HG02571 (cell line): ENCODE measurements around the gene ZCCHC24.

ENCODE experiments used
- ATAC-seq: cut with Tn5 transposase; IDR thresholded peaks from one replicate; pipeline ENCODE4 v1.9.1; 2021; ENCODE audit warnings: mild to moderate bottlenecking, moderate library complexity; ENCODE audit not compliant: unreplicated experiment

Gene ZCCHC24

DNA sequence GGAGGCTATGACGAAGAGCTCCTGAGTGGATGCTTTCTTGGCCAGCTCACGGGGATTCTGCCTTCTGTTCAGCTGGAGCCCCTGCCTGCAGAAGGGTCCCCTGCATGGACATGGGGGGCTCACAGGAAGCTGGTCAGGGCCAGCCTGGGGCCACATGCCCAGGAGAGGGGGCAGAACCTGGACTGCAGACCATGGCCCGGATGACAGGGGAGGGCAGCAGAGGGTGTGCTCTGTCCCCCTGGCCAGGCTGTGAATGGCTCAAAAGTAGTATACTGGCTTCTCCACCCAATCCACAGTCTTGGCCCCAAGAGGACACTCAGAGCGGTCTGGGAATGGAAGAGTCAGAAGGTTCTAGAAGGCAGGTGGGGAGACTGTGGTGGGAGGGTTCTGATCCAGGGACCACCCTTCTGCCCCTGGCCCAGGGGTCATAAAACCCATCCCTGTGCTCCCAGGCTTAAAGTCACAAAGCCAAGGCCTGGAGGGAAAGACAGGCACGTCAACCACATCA, 57.9 kb downstream of the ZCCHC24 start:
- no peak for ATAC-seq

DNA sequence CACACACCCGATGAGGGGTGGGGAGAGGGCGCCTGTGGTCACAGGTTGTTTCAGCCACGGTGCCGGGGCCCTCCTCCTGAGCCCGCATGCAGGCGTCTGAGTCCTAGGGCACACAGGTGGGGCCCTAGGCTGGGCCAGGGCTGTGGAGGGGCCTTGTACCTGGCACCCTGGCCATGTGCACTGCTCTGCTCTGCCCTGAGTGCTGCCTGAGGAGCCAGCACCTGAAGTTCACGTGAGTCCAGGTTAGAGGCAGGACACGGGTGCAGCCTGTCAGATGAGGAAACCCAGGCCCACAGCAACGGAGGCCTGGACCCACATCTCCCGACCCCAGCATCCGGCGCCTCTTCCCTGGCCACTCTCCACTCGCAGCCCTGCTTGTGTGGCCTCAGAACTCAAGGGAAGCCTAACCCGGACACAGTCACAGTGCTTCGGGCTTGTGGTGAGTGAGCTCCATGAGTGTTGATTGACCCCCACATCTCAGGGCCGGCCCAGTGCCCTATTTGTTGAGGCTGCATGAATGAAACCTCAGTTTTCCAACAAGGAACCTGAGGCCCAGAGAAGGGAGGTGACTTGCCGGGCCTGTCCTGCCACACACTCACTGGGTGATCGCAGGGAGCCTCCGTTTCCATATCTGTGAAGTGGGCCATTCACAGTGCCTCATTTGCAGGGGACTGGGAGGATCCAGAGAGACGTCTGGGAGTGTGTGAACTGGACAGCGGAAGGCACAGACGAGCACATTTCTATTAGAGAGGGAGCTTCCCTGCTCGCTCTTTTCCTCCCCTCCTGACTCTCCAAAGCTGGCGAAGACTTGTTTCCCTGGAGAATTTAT, 58.6 kb downstream of the ZCCHC24 start:
- ATAC-seq, result no peak

GRCh38 chr10:79385804-79386531, 59.5 kb downstream of the ZCCHC24 start:
- no peak for ATAC-seq

DNA sequence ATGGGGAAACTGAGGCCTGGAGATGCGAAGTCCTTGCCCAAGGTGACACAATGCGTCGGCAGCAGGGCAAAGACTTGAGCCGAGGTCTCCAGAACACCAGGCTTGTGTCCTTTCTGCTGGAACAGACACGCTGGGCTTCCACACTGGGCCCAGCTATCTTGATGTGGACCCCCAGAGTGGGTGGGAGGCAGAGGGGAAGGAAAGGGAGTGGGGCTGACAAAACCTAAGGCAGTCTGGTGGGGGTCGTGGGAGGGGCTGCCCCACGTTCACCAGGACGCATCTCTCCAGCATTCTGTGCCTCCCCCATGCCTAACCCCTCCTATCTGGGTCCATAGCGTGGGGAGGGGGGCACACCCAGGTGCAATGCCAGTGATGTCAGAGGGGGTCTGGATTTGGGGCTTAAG, 60.0 kb downstream of the ZCCHC24 start:
- ATAC-seq, result no peak

DNA sequence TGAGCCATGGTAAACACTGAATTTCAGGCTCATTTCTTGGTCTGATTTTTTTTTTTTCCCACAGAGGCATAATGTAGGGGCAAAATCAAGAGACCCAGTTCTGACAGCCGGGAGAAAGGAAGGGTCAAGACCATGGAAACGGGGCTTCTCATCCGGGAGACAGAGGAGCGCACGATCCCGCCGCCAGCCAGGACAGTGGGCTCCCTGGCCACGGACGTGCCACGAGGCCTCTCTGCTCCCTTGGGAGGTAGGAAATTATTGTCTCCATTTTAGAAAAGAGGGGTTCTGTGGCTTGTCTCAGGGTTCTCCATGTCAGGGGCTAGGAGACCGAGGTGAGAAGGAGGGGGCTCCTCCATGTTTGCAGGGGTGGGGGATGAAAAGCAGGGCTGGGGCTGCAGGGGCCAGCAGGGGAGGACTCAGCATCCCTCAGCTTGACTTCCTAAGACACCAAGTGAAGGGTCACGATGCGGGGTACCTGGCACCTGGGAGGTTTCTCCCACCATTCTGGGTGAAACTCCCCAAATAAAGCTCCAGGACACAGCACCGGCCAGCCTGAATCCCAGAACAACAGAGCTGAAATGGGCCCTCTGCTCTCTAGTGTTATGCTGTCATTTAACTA, 60.5 kb downstream of the ZCCHC24 start:
- no peak for ATAC-seq

DNA sequence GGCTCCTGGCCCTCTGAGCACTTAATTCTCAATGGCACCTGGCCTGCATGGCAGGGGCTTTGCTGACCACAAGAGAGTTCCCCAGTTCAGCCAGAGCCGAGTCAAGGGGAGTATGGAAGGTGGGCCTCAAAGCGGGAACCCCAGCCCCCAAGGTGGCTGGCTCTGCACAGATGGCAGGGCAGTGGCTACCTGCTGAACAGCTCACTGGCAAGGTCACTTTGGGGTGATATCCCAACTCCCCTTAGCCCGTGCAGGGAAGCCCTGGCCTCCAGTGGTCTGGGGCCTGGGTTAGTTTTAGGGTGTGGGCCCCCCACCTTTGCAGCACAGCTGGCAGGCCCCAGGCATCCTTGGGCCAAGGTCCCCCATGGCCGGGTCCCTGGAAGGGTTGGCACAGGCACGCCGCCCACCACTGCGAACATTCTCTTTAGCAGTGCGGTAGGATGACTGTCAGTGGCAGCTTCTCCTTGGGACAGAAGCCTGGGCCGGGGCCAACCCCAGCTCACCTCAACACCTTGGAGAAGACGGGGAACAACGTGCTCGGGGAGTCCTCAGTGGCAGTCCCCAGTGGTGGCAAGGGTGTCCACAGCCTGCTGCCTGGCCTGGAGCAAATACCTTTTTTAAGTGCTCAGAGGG, 61.3 kb downstream of the ZCCHC24 start:
- ATAC-seq, result no peak

GRCh38 chr10:79382491-79382941, 62.9 kb downstream of the ZCCHC24 start:
- no peak for ATAC-seq

DNA sequence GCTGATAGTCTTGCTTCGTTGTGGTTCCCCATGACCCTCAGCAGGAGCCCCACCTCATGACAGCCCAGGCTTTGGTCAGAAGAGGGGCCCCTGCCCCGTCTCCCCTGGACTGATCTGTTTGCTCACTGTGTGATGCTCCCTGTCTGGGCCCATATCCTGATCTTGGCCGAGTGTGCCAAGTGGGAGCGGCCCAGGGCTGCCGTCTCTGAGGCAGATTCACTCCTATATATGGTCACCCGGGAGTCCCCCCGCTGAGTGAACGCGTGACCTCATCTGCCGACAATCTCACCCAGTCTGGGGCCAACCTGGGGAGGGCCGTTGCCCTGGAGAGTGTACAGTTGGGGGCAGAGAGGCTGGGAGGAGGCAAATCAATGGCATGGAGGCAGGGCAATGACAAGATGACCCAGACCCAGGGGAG, 63.6 kb downstream of the ZCCHC24 start:
- no peak for ATAC-seq

GRCh38 chr10:79380946-79381721, 64.3 kb downstream of the ZCCHC24 start:
- ATAC-seq, result no peak

DNA sequence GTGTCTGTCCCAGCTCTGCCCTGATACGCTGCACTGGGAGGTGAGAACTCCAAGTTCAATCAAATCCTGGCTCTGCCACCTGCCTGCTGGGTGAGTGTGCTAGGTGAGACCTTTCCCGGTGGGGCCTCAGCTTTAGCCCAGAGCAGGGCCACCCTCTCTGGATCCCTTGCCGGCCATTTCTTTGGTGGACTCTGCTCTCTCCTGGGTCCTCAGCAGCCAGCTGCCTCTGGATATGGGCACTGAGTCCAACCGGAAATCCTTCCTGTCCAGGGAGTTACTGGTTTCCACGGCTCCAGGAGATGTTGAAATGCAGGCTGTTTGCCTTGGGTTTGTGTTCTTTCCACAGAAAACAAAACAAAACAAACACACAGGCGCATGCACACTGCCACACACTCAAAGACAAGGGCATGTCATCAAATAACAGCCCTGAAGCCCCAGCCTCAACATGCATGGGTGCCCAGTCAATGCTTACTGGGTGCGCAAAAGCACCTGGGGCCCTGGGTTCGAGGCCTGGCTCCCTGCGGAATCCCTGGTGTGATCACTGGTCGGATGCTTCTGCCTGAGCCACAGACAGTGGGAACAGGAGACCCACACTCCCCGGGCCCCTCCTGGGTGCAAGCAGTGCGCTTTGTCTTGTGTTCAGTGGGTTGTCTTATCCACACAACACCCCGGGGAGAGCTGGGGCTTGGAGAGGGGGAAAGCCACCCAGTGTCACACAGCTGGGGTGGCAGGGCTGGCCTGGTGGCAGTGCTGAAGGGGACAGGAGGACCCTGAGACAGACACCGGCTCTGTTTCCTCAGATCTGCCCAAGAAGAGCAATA, 65.1 kb downstream of the ZCCHC24 start:
- ATAC-seq, result no peak

GRCh38 chr10:79379512-79380124, 65.8 kb downstream of the ZCCHC24 start:
- ATAC-seq, result no peak

DNA sequence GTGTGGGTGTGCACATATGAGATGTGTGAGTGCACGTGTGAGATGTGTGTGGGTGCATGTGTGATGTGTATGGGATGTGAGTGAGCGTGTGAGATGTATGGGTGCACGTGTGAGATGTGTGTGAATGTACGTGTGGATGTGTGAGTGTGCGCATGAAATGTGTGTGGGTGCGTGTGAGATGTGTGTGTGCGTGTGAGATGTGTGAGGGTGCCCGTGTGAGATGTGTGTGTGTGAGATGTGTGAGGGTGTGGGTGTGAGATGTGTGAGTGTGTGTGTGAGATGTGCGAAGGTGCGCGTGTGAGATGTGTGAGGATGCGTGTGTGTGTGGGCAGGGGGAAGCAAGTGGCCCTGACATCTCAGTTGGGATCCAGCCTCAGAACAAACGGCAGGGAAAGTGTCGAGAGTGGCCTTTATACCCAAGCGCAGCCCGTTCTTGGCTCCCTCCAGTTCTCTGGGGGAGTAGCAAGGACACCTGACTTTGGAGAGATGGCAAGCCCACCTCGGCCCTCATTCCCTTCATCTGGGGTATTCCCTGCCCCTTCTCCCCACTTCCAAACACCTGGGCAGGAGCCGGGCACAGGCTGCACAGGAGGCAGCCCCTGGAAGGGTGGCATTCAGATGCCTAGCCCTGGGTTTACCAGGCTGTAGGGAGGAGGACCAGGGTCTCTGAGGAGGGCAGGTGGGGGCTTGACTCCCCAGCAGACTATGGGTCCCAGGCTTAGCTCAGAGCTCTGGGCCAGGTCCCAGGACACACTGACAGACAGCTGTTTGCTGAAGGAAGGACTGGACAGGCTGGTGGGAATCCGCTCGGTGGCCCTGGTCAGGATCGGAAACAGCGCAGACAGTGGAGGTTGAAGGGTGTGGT, 66.5 kb downstream of the ZCCHC24 start:
- no peak for ATAC-seq

DNA sequence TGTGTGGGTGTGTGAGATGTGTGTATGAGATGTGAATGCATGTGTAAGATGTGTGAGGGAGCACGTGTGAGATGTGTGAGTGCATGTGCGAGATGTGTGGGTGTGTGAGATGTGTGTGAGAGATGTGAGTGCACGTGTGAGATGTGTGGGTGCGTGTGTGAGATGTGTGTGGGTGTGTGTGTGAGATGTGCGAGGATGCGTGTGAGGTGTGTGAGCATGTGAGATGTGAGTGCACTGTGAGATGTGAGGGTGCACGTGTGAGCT, 67.1 kb downstream of the ZCCHC24 start:
- no peak for ATAC-seq

GRCh38 chr10:79377557-79378382, 67.7 kb downstream of the ZCCHC24 start:
- ATAC-seq, result no peak

DNA sequence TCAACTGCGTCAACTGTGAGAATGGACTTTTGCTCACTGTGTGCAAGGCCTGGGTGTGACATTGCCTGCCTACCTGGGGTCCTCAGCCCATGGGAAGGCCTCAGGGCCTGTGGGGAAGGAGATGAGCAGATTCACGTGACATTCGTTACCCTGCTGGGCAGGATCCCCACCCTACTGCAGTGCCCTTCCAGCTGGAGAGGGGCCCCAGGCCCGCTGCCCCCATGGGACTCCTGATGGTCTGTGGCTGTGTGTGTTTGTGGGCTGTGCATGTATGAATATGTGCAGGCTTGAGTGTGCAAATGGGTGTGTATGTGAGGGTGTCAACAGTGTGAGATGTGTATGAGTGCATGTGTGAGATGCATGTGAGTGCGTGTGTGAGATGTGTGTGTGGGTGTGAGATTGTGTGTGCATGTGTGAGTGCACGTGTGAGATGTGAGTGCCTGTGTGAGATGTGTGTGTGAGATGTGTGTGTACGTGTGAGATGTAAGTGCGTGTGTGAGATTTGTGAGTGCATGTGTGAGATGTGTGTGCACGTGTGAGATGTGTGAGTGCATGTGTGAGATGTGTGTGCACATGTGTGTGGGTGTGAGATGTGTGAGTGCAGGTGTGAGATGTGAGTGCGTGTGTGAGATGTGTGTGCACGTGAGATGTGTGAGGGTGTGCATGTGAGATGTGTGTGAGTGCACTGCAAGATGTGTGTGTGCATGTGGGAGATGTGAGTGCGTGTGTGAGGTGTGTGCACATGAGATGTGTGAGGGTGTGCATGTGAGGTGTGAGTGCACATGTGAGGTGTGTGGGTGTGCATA, 68.5 kb downstream of the ZCCHC24 start:
- ATAC-seq, result no peak

- no peak for ATAC-seq
Observed at GRCh38 chr10:79376078-79376628, 69.3 kb downstream of the ZCCHC24 start.
